Coronary artery (tissue), 2 donors: ENCODE data around the gene DCTD.

ENCODE experiments used
- DNase-seq: peaks from one replicate; pipeline ENCODE4 v3.0.0-alpha.2; 2017; ENCODE audit warnings: low spot score
- H3K27ac ChIP-seq, 2 donors: fragments of 200-600 bp; sonication (generic); one replicate each; pipeline ENCODE4 v1.5.1; 2016 to 2019
- H3K4me3 ChIP-seq: fragments of 200-600 bp; sonication (generic); 2 replicates; pipeline ENCODE4 v1.5.1; 2016; ENCODE audit warnings: mild to moderate bottlenecking, moderate library complexity
- TF ChIP-seq, protein P1 (sequence below): fragments of 200-600 bp; sonication (generic); IDR thresholded peaks from one replicate; pipeline ENCODE4 v1.5.1; 2019; ENCODE audit warnings: antibody characterized with exemption

Gene DCTD

DNA sequence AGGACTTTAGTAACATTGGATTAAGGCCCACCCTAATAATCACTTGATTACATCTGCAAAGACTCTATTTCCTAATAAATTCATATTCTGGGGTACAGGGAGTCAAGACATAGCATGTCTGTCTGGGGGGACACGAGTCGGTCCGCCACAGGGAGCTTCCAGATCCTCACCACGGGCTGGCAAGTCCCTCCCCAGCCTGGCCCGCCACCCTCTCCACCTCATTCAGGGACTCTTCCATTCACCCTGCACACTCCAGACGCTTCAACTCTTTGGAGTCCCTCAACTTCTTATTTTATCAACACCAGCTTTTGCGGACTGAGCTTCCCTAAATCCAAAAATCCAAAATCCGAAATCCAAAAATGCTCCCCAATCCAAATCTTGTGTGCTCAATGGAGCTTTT is 71.2 kb downstream of the DCTD start:
- no peak for DNase-seq
- Histone ChIP-seq H3K4me3 (no peak overlapping the region), H3K27ac (no peak overlapping the region)
- TF ChIP-seq, protein P1, sequence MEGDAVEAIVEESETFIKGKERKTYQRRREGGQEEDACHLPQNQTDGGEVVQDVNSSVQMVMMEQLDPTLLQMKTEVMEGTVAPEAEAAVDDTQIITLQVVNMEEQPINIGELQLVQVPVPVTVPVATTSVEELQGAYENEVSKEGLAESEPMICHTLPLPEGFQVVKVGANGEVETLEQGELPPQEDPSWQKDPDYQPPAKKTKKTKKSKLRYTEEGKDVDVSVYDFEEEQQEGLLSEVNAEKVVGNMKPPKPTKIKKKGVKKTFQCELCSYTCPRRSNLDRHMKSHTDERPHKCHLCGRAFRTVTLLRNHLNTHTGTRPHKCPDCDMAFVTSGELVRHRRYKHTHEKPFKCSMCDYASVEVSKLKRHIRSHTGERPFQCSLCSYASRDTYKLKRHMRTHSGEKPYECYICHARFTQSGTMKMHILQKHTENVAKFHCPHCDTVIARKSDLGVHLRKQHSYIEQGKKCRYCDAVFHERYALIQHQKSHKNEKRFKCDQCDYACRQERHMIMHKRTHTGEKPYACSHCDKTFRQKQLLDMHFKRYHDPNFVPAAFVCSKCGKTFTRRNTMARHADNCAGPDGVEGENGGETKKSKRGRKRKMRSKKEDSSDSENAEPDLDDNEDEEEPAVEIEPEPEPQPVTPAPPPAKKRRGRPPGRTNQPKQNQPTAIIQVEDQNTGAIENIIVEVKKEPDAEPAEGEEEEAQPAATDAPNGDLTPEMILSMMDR = no peak

DNA sequence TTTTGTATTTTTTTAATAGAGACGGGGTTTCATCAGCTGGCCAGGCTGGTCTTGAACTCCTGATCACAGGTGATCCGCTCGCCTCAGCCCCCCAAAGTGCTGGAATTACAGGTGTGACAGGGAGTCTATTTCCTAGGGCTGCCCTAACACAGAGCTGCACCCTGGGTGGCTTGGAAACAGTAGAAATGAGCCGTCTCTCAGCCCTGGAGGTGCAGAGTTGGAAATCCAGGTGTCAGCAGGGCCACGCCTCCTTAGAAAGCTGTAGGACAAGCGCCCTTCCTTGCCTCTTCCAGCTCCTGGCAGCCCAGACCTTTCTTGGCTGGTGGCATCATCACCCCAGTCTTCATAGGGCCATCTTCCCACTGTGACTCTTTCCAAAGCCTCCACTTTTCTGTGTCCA is 71.6 kb downstream of the DCTD start:
- Histone ChIP-seq H3K27ac (no peak overlapping the region), H3K4me3 (no peak overlapping the region)
- TF ChIP-seq, protein P1 = no peak
- DNase-seq = no peak

DNA sequence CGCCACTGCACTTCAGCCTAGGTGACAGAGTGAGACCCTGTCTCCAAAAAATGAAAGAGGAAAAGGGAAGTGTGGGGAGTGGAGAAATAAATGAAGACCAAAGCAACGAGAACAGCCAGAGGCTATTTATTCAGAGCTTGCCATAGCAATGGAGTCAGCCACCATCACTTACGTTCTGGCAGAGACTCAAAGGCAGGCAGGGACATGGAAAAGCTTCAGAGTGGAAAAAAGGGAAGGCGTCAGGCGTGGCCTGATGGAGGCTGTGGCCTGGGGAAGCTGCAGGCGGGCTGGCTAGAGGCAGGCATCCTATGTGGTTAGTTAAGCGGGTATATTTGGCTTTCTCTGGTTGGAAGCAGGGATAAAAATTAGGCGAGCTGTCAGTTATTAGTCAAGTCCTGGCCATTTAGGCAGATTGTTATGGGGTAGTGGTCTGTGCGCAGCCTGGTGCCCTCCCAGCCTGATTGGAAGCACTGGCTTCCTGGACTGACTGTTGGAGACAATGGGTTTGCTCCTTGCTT is 73.3 kb downstream of the DCTD start:
- no peak for DNase-seq
- TF ChIP-seq, protein P1 = no peak
- no peak overlapping the region for H3K4me3 ChIP-seq
- H3K27ac ChIP-seq = no peak overlapping the region

DNA sequence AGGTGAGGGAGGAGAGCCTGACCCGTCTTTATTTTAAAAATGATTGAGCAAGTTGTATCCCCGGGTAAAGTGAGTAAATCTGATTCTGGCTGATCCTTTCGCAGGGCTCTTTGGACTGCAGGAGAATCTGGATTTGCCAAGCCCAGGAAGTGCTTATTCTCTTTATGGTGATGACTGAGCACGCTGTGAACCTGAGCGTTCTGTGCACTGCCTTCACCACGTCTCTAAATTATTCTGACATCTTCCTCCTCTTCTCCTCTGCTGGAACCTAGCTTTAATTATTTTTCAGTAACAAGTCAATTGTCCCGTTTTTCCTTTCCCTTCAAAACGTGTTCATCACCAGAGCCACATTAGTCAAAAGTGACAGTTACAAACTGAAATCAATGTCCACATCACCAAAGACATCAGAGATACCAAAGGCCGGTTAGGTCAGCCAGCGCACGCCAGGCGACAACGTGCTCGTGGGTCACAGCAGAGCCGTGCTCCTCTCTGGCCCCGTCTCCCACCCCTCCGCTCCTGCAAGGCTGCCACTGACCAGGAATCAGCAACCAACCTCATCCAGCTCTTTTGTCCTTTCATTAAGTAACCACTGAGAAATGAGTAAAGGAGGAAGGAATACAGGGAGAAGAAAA is 74.3 kb downstream of the DCTD start:
- DNase-seq = no peak

DNA sequence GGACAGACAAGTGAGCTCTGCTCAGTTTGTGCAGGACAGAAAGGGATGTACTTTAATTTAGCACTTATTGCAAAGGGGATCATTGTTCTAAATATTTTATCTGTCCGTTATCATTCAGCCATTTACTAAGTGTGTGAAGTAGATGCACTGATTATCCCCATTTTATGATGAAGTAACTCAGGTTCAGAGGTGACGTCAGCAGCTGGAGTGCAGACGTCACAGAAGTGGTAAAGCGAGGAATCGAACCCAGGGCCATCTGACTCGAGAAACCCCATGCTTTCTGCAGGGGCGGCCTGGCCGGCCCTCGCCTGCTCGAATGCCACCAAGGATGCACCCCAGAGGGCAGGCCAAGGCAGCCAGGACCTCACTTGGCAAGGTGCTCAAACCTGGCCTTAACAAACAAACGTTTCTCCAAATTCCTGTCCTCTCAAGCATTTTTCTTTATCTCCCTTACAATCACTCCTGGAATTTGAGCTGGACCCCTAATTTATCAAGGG is 75.0 kb downstream of the DCTD start:
- H3K4me3 ChIP-seq = no peak overlapping the region
- DNase-seq = no peak
- no peak overlapping the region for H3K27ac ChIP-seq
- TF ChIP-seq, protein P1 = no peak

More for the DNA sequence above, 74.3 kb downstream of the DCTD start:
- TF ChIP-seq, protein P1 = no peak
- Histone ChIP-seq H3K4me3 (no peak overlapping the region), H3K27ac (no peak overlapping the region)

DNA sequence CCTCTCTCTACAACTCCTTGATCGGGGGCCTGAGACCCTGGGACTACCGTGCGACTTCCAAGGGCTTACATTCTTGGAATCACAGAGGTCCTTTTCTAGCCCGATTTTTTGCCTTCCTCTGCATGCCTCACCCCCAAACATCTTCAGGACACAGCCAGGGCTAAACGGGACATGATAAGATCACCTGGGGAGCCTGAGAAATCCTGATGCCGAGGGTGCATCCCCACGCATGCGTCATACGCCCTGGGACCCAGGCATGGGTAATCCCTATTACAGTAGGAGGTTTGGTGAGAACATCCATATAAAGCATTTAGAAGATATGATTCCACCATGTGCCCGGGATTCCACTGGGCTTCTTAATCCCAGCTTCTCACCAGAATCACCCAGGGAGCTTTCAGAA is 77.1 kb downstream of the DCTD start:
- TF ChIP-seq, protein P1 = no peak
- no peak overlapping the region for H3K27ac ChIP-seq
- DNase-seq = no peak
- H3K4me3 ChIP-seq = no peak overlapping the region
